ENCODE measurements around the gene CITED1. TPM values are rescaled to one million over a fixed set of nuclear protein-coding genes. Genes with fewer than 3 reads are reported as not detected.
A peak's percentile ranks its signal among the peaks of the same experiment; 100 is the strongest.

CITED1 gene
- total RNA-seq, 2 donors from 2014 or later, result 0.38 TPM; not detected in 1

DNA sequence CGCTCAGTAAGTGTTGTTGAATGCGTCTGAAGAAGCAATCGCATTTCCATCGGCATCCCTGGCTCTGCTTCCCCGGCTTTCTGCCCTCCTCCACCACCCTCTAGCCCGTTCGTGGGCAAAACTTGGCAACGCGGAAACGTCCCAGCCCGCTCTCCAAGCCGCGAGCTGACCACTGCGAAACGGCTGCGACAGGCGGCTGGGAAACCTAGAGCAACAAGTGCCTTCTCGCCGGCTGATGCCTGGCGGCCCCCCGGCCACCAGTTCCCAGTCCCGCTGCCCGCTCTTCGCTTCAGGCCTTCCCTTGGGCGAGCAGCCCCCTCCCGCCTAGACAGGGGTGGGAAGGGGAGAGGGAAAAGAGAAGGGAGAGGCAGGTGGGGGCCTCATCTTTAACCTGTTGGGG, 837 bp downstream of the CITED1 start:
- Mint-ChIP-seq H3K9me3 (no peaks in the 10 kb centered on the region), H3K4me3 (peak overlapping the region; percentile 81 to 84), H3K27me3 (ENCODE audit: low read depth) (peaks cover 82% of the 10 kb centered on the region), H3K36me3 (ENCODE audit: insufficient read depth in 2 of 2) (no peaks in the 10 kb centered on the region), H3K4me1 (ENCODE audit: low read depth) (peaks cover 20% of the 10 kb centered on the region), H3K27ac (no peak overlapping the region)
- no peak for ATAC-seq (replicated peaks in 1 of 2)
- no peak for DNase-seq

DNA sequence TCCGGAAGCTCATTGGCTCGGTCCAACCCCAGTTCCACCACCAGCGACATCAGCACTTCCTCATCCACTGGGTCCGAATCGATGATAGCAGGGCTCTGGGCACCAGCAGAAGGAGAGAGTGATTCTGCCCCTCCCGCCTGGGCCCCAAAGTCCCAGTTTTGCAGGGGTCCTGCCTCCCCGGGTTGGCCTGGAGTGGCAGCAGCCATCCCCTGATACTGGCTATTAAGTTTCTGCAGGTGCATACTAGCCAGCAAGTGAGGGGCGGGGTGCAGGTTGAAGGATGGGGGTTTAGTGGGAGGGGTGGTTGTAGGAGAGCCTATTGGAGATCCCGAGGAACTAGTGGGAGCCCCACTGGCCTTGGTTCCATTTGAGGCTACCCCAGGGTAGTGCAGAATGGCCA, 3.9 kb downstream of the CITED1 start:
- Mint-ChIP-seq H3K4me3 (no peak overlapping the region), H3K4me1 (ENCODE audit: low read depth) (peaks cover 6% of the 10 kb centered on the region), H3K27me3 (ENCODE audit: low read depth) (peaks cover 81% of the 10 kb centered on the region), H3K36me3 (ENCODE audit: insufficient read depth in 2 of 2) (no peaks in the 10 kb centered on the region), H3K9me3 (no peaks in the 10 kb centered on the region), H3K27ac (no peak overlapping the region)
- ATAC-seq (replicated peaks in 1 of 2) (no peak), DNase-seq (no peak)

DNA sequence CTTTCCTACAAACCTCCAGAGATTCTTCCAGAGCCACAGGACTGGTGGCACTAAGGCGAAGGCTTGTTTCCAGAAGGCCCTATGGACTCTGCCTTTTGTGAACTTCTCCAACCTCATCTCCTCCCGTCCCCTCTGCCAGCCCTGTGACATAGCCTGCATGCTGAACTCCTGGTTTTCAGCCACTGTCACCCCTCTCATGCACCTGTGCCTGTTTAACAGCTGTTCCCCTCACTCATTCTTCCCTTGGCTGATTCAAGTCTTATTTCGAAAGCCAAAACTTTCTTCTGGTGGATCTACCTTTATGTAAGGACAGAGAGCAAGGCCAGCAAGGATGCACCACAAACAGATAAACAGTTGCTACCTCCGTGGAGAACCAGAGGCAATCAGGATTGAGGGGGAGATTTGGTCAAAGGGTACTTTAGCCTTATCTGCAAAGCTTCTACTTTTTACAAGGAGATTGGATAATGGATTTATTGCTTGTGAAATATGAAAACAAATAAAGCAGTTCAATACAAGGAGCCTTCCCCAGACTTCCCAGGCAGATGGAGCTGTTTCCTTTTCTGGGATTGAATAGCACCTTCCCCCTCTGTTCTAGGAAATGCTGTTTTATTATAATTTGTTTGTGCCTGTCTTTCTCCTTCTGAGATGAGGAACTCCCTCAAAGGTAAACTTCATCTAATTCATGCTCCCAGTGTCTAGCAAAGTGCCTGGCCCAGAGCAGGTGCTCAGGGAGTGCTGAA, 5.7 kb downstream of the CITED1 start:
- Mint-ChIP-seq H3K4me1 (ENCODE audit: low read depth) (peaks cover 5% of the 10 kb centered on the region), H3K27ac (no peak overlapping the region), H3K4me3 (no peak overlapping the region), H3K27me3 (ENCODE audit: low read depth) (peaks cover 94% of the 10 kb centered on the region), H3K36me3 (ENCODE audit: insufficient read depth in 2 of 2) (no peaks in the 10 kb centered on the region), H3K9me3 (no peaks in the 10 kb centered on the region)
- DNase-seq (no peak), ATAC-seq (replicated peaks in 1 of 2) (no peak)

DNA sequence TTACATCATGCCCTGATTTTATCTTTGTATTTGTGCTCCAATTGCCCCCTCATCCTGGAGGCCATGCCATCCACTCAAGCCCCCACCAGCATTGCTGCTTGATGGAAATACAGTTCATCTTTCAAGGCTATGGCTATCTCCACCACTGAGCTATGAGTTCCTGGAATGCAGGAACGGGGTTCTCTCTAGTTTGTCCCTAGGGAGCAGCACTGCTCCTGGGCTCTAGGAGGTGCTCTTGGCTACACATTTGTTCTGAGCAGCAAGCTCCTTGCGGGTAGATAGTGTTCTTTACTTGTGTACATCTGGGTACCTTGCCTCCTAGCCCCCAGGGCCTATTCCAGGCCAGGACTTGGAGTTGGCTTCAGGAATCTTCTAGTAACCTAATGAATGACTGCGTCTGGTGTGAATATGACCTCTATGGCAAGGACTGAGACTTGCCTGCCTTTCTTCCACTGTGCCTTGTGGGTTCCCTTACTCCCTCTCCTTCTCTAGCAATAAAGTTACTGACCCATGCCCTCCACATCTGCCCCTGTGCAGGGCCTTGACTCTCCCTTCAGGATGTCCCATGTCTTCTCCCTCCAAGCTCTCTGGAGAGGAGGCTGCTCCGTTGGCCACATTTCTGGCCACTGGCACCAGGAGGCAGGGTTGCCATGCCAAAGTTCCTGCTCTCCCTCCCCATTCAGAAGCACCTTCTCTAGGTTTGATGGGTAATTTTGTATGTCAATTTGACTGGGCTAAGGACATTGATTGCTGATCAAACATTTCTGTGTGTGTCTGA, 7.6 kb downstream of the CITED1 start:
- Mint-ChIP-seq H3K4me3 (no peak overlapping the region), H3K9me3 (no peaks in the 10 kb centered on the region), H3K27ac (no peak overlapping the region), H3K36me3 (ENCODE audit: insufficient read depth in 2 of 2) (no peaks in the 10 kb centered on the region), H3K27me3 (ENCODE audit: low read depth) (peaks cover 78% of the 10 kb centered on the region), H3K4me1 (ENCODE audit: low read depth) (no peaks in the 10 kb centered on the region)
- ATAC-seq (replicated peaks in 1 of 2), result peak; percentile 50 to 56
- DNase-seq, result peak in 1 of 2 donors; percentile 23

DNA sequence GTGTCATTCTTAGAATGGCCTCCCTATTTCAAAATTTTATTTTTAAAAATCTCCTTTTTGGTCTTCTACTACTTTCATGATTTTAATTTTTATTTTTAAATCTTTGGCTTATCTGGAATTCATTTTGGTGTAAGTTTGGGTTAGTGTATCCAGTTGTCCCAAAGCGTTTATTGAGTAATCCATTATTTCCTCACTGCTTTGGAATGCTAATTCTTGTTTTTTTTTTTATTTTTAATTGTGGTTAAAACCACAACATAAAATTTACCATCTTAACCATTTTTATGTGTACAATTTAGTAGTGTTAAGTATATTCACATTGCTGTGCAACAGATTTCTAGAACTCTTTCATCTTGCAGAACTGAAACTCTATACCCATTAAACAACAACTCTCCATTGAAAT, 8.7 kb downstream of the CITED1 start:
- no peaks in the 10 kb centered on the region for H3K4me1 Mint-ChIP-seq (ENCODE audit: low read depth)
- H3K4me3 Mint-ChIP-seq, result no peak overlapping the region
- no peak for DNase-seq
- no peak overlapping the region for H3K27ac Mint-ChIP-seq
- H3K36me3 Mint-ChIP-seq (ENCODE audit: insufficient read depth in 2 of 2), result no peaks in the 10 kb centered on the region
- peaks cover 78% of the 10 kb centered on the region for H3K27me3 Mint-ChIP-seq (ENCODE audit: low read depth)
- no peaks in the 10 kb centered on the region for H3K9me3 Mint-ChIP-seq
- no peak for ATAC-seq (replicated peaks in 1 of 2)

DNA sequence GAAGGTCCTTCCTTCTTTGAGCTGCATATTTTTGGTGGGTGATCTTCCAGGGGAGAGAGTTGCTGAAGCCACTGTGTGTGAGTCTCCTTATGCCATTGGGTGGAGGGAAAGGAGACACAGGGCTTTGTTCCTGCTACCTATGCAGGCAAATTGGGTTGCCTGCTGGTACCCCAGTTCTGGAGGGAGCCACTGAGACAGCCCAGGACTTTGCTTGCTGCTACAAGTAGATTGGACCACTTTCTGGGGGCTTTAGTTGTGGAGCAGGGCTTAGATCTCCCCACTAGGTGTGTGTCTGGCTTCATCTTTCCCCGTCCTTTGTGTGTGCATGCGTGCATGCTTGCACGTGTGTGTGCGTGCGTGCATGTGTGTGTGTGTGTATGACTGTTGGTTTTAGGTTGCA, 10.0 kb downstream of the CITED1 start:
- no peak overlapping the region for H3K4me3 Mint-ChIP-seq
- ATAC-seq (replicated peaks in 1 of 2), result no peak
- no peaks in the 10 kb centered on the region for H3K4me1 Mint-ChIP-seq (ENCODE audit: low read depth)
- DNase-seq, result no peak
- H3K27ac Mint-ChIP-seq, result no peak overlapping the region
- no peaks in the 10 kb centered on the region for H3K9me3 Mint-ChIP-seq
- H3K36me3 Mint-ChIP-seq (ENCODE audit: insufficient read depth in 2 of 2), result no peaks in the 10 kb centered on the region
- peaks cover 77% of the 10 kb centered on the region for H3K27me3 Mint-ChIP-seq (ENCODE audit: low read depth)

DNA sequence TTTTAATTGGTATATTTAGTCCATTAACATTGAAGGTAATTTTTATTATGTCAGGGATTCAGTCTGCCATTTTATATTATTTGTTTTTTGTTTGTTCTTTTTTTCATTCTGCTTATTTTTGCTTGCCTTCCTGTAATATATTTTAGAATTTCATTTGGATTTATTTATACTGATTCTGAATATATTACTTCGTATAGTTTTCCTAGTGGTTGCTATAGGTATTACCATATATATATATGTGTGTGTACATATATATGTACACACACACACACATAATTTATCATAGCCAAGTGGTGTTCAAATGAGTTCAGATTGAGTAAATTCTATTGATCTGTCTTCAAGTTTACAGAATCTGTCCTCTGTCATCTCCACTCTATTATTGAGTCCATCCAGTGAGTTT, 11.2 kb downstream of the CITED1 start:
- DNase-seq, result no peak
- Mint-ChIP-seq H3K4me1 (ENCODE audit: low read depth) (no peaks in the 10 kb centered on the region), H3K9me3 (peaks cover 0 to 2% of the 10 kb centered on the region in 2 donors), H3K4me3 (no peak overlapping the region), H3K36me3 (ENCODE audit: insufficient read depth in 2 of 2) (no peaks in the 10 kb centered on the region), H3K27ac (no peak overlapping the region), H3K27me3 (ENCODE audit: low read depth) (peaks cover 77% of the 10 kb centered on the region)
- ATAC-seq (replicated peaks in 1 of 2), result no peak

DNA sequence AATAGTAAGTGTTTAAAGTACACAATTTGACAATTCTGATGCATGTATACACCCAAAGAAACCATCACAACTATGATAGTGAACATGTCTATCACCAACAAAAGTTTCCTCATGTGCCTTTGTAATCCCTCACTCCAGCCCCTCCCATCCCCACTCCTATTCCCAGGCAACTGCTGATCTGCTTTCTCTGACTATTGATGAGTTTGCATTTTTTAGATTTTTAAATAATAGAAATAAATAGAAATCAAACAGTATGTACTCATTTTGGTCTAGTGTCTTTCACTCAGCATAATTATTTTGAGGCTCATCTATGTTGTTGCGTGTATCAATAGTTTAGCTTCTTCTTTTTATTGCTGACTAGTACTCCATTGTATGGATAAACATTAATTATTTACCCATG, 23.4 kb downstream of the CITED1 start:
- H3K27ac Mint-ChIP-seq, result no peak overlapping the region

DNA sequence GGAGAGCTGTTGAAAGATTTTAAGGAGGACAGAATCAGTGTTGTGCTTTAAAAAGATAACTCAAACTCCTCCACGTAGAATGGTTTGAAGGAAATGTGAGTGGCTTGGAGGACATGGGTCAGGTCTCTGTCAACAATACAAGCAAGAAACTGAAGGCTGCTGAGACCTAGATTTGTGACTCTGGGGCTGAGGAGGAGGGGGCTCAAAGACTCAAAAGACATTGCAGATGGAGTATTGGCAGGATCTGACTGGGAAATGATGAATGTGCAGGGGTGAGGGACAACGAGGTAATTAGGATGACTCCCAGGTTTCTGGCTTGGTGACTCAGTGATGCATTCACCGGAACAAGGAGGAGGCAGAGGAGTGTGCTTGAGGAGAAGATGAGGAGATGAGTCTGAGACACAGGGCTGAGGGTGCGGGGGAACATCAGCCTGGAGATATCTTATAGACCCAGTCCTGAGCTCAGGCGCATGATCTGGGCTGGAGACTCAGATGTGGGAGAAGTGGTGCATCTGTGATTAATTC, 25.3 kb downstream of the CITED1 start:
- Mint-ChIP-seq H3K27ac (no peak overlapping the region), H3K4me1 (ENCODE audit: low read depth) (peaks cover 17% of the 10 kb centered on the region), H3K9me3 (no peaks in the 10 kb centered on the region), H3K4me3 (no peak overlapping the region), H3K27me3 (ENCODE audit: low read depth) (peaks cover 39% of the 10 kb centered on the region), H3K36me3 (ENCODE audit: insufficient read depth in 2 of 2) (peaks cover 6 to 7% of the 10 kb centered on the region in 2 donors)
- DNase-seq (no peak), ATAC-seq (replicated peaks in 1 of 2) (no peak)

More for the DNA sequence above, 23.4 kb downstream of the CITED1 start:
- H3K4me1 Mint-ChIP-seq (ENCODE audit: low read depth), result peaks cover 7% of the 10 kb centered on the region
- DNase-seq, result no peak
- H3K9me3 Mint-ChIP-seq, result no peaks in the 10 kb centered on the region
- H3K4me3 Mint-ChIP-seq, result no peak overlapping the region
- no peak for ATAC-seq (replicated peaks in 1 of 2)
- no peaks in the 10 kb centered on the region for H3K36me3 Mint-ChIP-seq (ENCODE audit: insufficient read depth in 2 of 2)
- peaks cover 42% of the 10 kb centered on the region for H3K27me3 Mint-ChIP-seq (ENCODE audit: low read depth)

DNA sequence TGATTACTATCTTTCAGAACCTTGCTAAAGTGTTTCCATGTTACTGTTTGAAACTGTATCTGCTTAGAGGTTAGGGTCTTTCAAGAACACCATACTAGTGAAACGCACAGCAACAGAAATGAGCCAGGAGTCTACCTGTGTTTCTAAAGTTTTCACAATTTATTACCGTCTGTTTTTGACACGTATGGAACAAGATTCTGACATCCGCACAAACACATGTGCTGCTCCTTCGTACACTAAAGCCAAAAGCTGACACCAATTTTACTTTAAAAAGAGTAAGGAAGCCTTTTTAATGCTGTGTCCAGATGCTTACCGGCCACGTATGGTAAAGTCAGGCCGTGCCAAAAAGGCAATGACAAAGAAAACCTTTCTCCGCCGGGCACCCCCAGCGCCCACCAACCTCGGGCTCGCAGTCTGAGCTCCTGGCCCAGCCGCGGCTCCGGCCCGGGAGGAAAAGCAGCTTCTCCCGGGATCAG, 29.2 kb downstream of the CITED1 start:
- peak overlapping the region; percentile 98 for H3K27ac Mint-ChIP-seq
- no peak for DNase-seq
- H3K27me3 Mint-ChIP-seq (ENCODE audit: low read depth), result peaks cover 22% of the 10 kb centered on the region
- peak overlapping the region; percentile 89 to 93 for H3K4me3 Mint-ChIP-seq
- H3K36me3 Mint-ChIP-seq (ENCODE audit: insufficient read depth in 2 of 2), result peaks cover 26 to 42% of the 10 kb centered on the region in 2 donors
- peaks cover 56% of the 10 kb centered on the region for H3K4me1 Mint-ChIP-seq (ENCODE audit: low read depth)
- H3K9me3 Mint-ChIP-seq, result no peaks in the 10 kb centered on the region
- ATAC-seq (replicated peaks in 1 of 2), result no peak

DNA sequence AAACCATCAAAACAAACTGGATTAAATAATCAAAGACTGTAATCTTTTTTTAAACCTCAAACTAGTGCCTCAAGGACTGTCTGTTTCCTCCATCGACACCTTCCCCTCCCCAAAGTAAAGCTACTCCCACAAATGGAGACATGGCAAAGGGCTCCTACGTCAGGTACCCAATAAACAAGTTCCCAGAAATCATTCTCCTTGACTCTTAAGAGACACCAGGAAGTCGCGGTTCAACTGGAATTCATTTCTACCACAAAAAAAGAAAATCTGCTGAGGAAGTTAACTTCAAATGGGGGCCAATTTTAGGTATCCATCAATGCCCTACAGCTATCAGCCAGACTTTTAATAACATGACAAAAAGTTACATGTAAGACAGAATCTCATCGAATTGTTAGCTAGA, 31.2 kb downstream of the CITED1 start:
- Mint-ChIP-seq H3K27ac (peak overlapping the region; percentile 98), H3K27me3 (ENCODE audit: low read depth) (peaks cover 10% of the 10 kb centered on the region), H3K36me3 (ENCODE audit: insufficient read depth in 2 of 2) (peaks cover 27 to 48% of the 10 kb centered on the region in 2 donors), H3K9me3 (no peaks in the 10 kb centered on the region), H3K4me1 (ENCODE audit: low read depth) (peaks cover 72% of the 10 kb centered on the region), H3K4me3 (peak overlapping the region; percentile 89 to 93)
- ATAC-seq (replicated peaks in 1 of 2) (no peak), DNase-seq (no peak)

DNA sequence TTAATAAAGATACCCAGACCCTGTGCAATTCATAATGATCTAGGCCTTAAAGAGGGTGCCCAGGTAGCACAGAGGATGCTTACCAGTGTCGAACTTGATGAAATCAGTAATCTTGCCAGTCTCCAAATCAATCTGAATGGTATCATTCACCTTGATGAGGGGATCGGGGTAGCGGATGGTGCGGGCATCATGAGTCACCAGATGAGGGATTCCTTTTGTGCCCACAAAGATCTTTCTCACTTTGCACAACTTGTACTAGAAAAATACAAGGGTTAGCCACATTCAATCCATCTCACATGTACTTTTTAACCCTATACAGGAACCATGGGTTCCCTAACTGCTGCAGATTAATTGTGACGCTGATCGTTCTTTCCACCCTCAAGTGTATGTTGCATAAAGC, 32.0 kb downstream of the CITED1 start:
- H3K9me3 Mint-ChIP-seq, result no peaks in the 10 kb centered on the region
- H3K36me3 Mint-ChIP-seq (ENCODE audit: insufficient read depth in 2 of 2), result peaks cover 27 to 53% of the 10 kb centered on the region in 2 donors
- H3K27me3 Mint-ChIP-seq (ENCODE audit: low read depth), result peaks cover 1% of the 10 kb centered on the region
- H3K4me3 Mint-ChIP-seq, result peak overlapping the region; percentile 89 to 93
- H3K27ac Mint-ChIP-seq, result peak overlapping the region; percentile 98
- DNase-seq (peak; percentile 33 to 56), ATAC-seq (replicated peaks in 1 of 2) (peak; percentile 5 to 42)
- peaks cover 78% of the 10 kb centered on the region for H3K4me1 Mint-ChIP-seq (ENCODE audit: low read depth)

DNA sequence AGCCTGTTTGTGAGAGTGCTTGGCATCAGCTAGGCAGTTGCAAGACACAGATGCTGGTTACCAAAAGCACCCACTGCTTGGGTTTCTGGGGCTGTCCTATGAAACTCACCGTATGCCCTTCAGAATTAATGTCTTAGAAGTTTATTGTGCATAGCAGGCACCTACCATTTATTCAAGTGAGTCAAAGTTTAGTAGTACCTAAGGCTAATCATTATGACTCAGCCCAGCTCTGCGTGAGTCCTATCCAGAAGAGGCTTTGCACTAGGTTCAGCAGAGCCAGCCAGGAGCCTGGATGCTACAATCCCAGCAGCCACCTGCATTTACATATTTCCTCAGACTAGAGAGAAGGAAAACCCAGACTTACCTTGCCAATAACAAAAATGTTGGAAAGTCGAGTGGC, 32.8 kb downstream of the CITED1 start:
- H3K27ac Mint-ChIP-seq, result peak overlapping the region; percentile 82
- DNase-seq (peak in 1 of 2 donors; percentile 23), ATAC-seq (replicated peaks in 1 of 2) (peak; percentile 47 to 54)
- H3K9me3 Mint-ChIP-seq, result no peaks in the 10 kb centered on the region
- peaks cover 29 to 58% of the 10 kb centered on the region in 2 donors for H3K36me3 Mint-ChIP-seq (ENCODE audit: insufficient read depth in 2 of 2)
- H3K4me3 Mint-ChIP-seq, result peak overlapping the region; percentile 38 to 89
- peaks cover 74% of the 10 kb centered on the region for H3K4me1 Mint-ChIP-seq (ENCODE audit: low read depth)
- H3K27me3 Mint-ChIP-seq (ENCODE audit: low read depth), result no peaks in the 10 kb centered on the region
